ENCODE measurements around the gene IRAK1.

The IRAK1 gene

GRCh38 chrX:154040863-154041262 lies 21.2 kb upstream of the IRAK1 start:
- Histone ChIP-seq H3K36me3 (replicated peaks; ENCODE audit: insufficient read depth, low read length) (no peaks in the 10 kb centered on the region), H2AFZ (ENCODE audit: low read length) (no peak overlapping the region), H3K9ac (ENCODE audit: low read length) (no peak overlapping the region), H3F3A (ENCODE audit: insufficient read depth, low read length) (no peaks in the 10 kb centered on the region), H3K27me3 (replicated peaks; ENCODE audit: insufficient read depth, low read length) (no peaks in the 10 kb centered on the region), H3K79me2 (ENCODE audit: low read length) (peaks cover 24% of the 10 kb centered on the region), H3K27ac (ENCODE audit: low read length) (no peak overlapping the region), H3K4me1 (ENCODE audit: low read length) (no peaks in the 10 kb centered on the region), H3K9me2 (replicated peaks; ENCODE audit: insufficient read depth, low read length) (no peaks in the 10 kb centered on the region), H3K4me3 (ENCODE audit: low read length) (no peak overlapping the region), H4K20me1 (ENCODE audit: insufficient read depth, low read length) (no peaks in the 10 kb centered on the region), H3K9me3 (replicated peaks; ENCODE audit: insufficient read depth, low read length) (no peaks in the 10 kb centered on the region), H3K4me2 (ENCODE audit: low read depth, low read length) (no peak overlapping the region)
- TF ChIP-seq EZH2phosphoT487 (IDR thresholded peaks at IDR 0.05; ENCODE audit: low read length) (no peak), CTCF (IDR thresholded peaks at IDR 0.05; ENCODE audit: low read length) (no peak), EZH2 (optimal IDR thresholded peaks at IDR 0.05; ENCODE audit: low read depth, low read length) (no peak)
- no peak for DNase-seq

GRCh38 chrX:154040307-154040756 lies 20.6 kb upstream of the IRAK1 start:
- Histone ChIP-seq H3K4me2 (ENCODE audit: low read depth, low read length) (no peak overlapping the region), H3K79me2 (ENCODE audit: low read length) (peaks cover 24% of the 10 kb centered on the region), H3K9me2 (replicated peaks; ENCODE audit: insufficient read depth, low read length) (no peaks in the 10 kb centered on the region), H3F3A (ENCODE audit: insufficient read depth, low read length) (no peaks in the 10 kb centered on the region), H3K4me3 (ENCODE audit: low read length) (no peak overlapping the region), H4K20me1 (ENCODE audit: insufficient read depth, low read length) (no peaks in the 10 kb centered on the region), H3K27ac (ENCODE audit: low read length) (no peak overlapping the region), H3K4me1 (ENCODE audit: low read length) (no peaks in the 10 kb centered on the region), H3K9me3 (replicated peaks; ENCODE audit: insufficient read depth, low read length) (no peaks in the 10 kb centered on the region), H3K36me3 (replicated peaks; ENCODE audit: insufficient read depth, low read length) (no peaks in the 10 kb centered on the region), H3K9ac (ENCODE audit: low read length) (no peak overlapping the region), H3K27me3 (replicated peaks; ENCODE audit: insufficient read depth, low read length) (no peaks in the 10 kb centered on the region), H2AFZ (ENCODE audit: low read length) (no peak overlapping the region)
- no peak for TF ChIP-seq EZH2 (optimal IDR thresholded peaks at IDR 0.05; ENCODE audit: low read depth, low read length)
- no peak for TF ChIP-seq EZH2phosphoT487 (IDR thresholded peaks at IDR 0.05; ENCODE audit: low read length)
- no peak for TF ChIP-seq CTCF (IDR thresholded peaks at IDR 0.05; ENCODE audit: low read length)
- no peak for DNase-seq

GRCh38 chrX:154039577-154039976 lies 19.9 kb upstream of the IRAK1 start:
- TF ChIP-seq CTCF (IDR thresholded peaks at IDR 0.05; ENCODE audit: low read length): no peak
- TF ChIP-seq EZH2phosphoT487 (IDR thresholded peaks at IDR 0.05; ENCODE audit: low read length): no peak
- TF ChIP-seq EZH2 (optimal IDR thresholded peaks at IDR 0.05; ENCODE audit: low read depth, low read length): no peak
- no peaks in the 10 kb centered on the region for H3F3A ChIP-seq (ENCODE audit: insufficient read depth, low read length)
- no peaks in the 10 kb centered on the region for H3K27me3 ChIP-seq (replicated peaks; ENCODE audit: insufficient read depth, low read length)
- no peaks in the 10 kb centered on the region for H3K9me3 ChIP-seq (replicated peaks; ENCODE audit: insufficient read depth, low read length)
- H3K36me3 ChIP-seq (replicated peaks; ENCODE audit: insufficient read depth, low read length): no peaks in the 10 kb centered on the region
- no peaks in the 10 kb centered on the region for H3K4me1 ChIP-seq (ENCODE audit: low read length)
- H2AFZ ChIP-seq (ENCODE audit: low read length): no peak overlapping the region
- no peaks in the 10 kb centered on the region for H4K20me1 ChIP-seq (ENCODE audit: insufficient read depth, low read length)
- H3K9me2 ChIP-seq (replicated peaks; ENCODE audit: insufficient read depth, low read length): no peaks in the 10 kb centered on the region
- DNase-seq: no peak
- H3K9ac ChIP-seq (ENCODE audit: low read length): no peak overlapping the region
- H3K4me3 ChIP-seq (ENCODE audit: low read length): no peak overlapping the region
- H3K27ac ChIP-seq (ENCODE audit: low read length): no peak overlapping the region
- H3K4me2 ChIP-seq (ENCODE audit: low read depth, low read length): no peak overlapping the region
- peaks cover 21% of the 10 kb centered on the region for H3K79me2 ChIP-seq (ENCODE audit: low read length)

Data from MM.1S (cell line).